Neural cell (in vitro differentiated cells): ENCODE measurements around the gene VPS13C. TPM values are rescaled to one million over a fixed set of nuclear protein-coding genes. Genes with fewer than 3 reads are reported as not detected.

Experiments
- H2AFZ ChIP-seq: fragments of 200-600, 300-800 bp; sonication (generic), shearing (Covaris generic); 2 replicates; pipeline ENCODE4 v1.6.0; 2014; ENCODE audit warnings: low read depth, mild to moderate bottlenecking, antibody characterized with exemption, low read length, moderate library complexity
- H3F3A ChIP-seq: fragments of 200-600 bp; shearing (Covaris generic); 2 replicates; pipeline ENCODE4 v1.6.1; 2016; ENCODE audit warnings: mild to moderate bottlenecking, moderate library complexity, mixed read lengths, antibody characterized with exemption, low read length; ENCODE audit not compliant: insufficient read depth, poor library complexity, severe bottlenecking
- H3K27ac ChIP-seq: fragments of 200-600, 300-800 bp; sonication (generic), shearing (Covaris generic); 2 replicates; pipeline ENCODE4 v1.5.1; 2014; ENCODE audit warnings: mild to moderate bottlenecking, low read length, moderate library complexity
- H3K27me3 ChIP-seq: fragments of 300-800, 200-600 bp; sonication (generic), shearing (Covaris generic); 2 replicates; pipeline ENCODE4 v1.6.0; 2014; ENCODE audit warnings: mild to moderate bottlenecking, low read depth, low read length, moderate library complexity; ENCODE audit not compliant: insufficient read depth
- H3K36me3 ChIP-seq: fragments of 300-800, 200-600 bp; sonication (generic), shearing (Covaris generic); 2 replicates; pipeline ENCODE4 v1.5.1; 2014; ENCODE audit warnings: mild to moderate bottlenecking, antibody characterized with exemption, low read length, moderate library complexity; ENCODE audit not compliant: insufficient read depth
- H3K4me2 ChIP-seq: fragments of 300-800, 200-600 bp; sonication (generic), shearing (Covaris generic); 2 replicates; pipeline ENCODE4 v1.6.0; 2014; ENCODE audit warnings: mild to moderate bottlenecking, low read length
- H3K4me3 ChIP-seq: fragments of 300-800, 200-600 bp; sonication (generic), shearing (Covaris generic); 2 replicates; pipeline ENCODE4 v1.5.1; 2014; ENCODE audit warnings: mild to moderate bottlenecking, low read length, moderate library complexity
- H3K79me2 ChIP-seq: fragments of 200-600 bp; shearing (Covaris generic); replicated peaks from 2 replicates; pipeline ENCODE4 v1.6.0; 2014; ENCODE audit warnings: mild to moderate bottlenecking, low read length, moderate library complexity; ENCODE audit not compliant: insufficient read depth
- H3K9ac ChIP-seq: fragments of 300-800, 200-600 bp; sonication (generic), shearing (Covaris generic); 2 replicates; pipeline ENCODE4 v1.6.1; 2016; ENCODE audit warnings: mild to moderate bottlenecking, low read length, mixed read lengths
- H3K9me2 ChIP-seq: fragments of 200-600 bp; shearing (Covaris generic); 2 replicates; pipeline ENCODE4 v1.6.1; 2016; ENCODE audit warnings: mild to moderate bottlenecking, low read length, mixed read lengths; ENCODE audit not compliant: insufficient read depth
- H3K9me3 ChIP-seq: fragments of 200-600, 300-800 bp; sonication (generic), shearing (Covaris generic); 2 replicates; pipeline ENCODE4 v1.6.1; 2016; ENCODE audit warnings: mild to moderate bottlenecking, mixed run types, low read length, moderate library complexity, mixed read lengths
- H4K20me1 ChIP-seq: fragments of 200-600 bp; shearing (Covaris generic); 2 replicates; pipeline ENCODE4 v1.6.1; 2016; ENCODE audit warnings: mild to moderate bottlenecking, mixed run types; ENCODE audit not compliant: insufficient read depth
- EP300 ChIP-seq: fragments of 450-650 bp; conservative IDR thresholded peaks from 2 replicates; pipeline ENCODE4 v1.6.1; 2014; ENCODE audit warnings: antibody characterized with exemption, mild to moderate bottlenecking, moderate library complexity; ENCODE audit not compliant: poor library complexity, severe bottlenecking
- EZH2 ChIP-seq: fragments of 200-600, 300-800 bp; shearing (Covaris generic), sonication (generic); IDR thresholded peaks from 2 replicates; pipeline ENCODE4 v1.6.1; 2014; ENCODE audit warnings: antibody characterized with exemption, low read length, borderline replicate concordance, mild to moderate bottlenecking; ENCODE audit not compliant: insufficient read depth, poor library complexity, severe bottlenecking
- MXI1 ChIP-seq: fragments of 450-650 bp; conservative IDR thresholded peaks from 2 replicates; pipeline ENCODE4 v1.6.1; 2014; ENCODE audit warnings: antibody characterized with exemption, mild to moderate bottlenecking; ENCODE audit not compliant: poor library complexity, severe bottlenecking
- POLR2AphosphoS5 ChIP-seq: IDR thresholded peaks from 2 replicates; pipeline ENCODE4 v1.6.1; 2012
- RAD21 ChIP-seq: fragments of 450-650 bp; conservative IDR thresholded peaks from 2 replicates; pipeline ENCODE4 v1.6.1; 2014; ENCODE audit warnings: antibody characterized with exemption, mild to moderate bottlenecking, moderate library complexity
- SMC3 ChIP-seq: fragments of 450-650 bp; conservative IDR thresholded peaks from 2 replicates; pipeline ENCODE4 v1.6.1; 2014; ENCODE audit warnings: antibody characterized with exemption, mild to moderate bottlenecking, moderate library complexity; ENCODE audit not compliant: poor library complexity
- TAF1 ChIP-seq: IDR thresholded peaks from 2 replicates; pipeline ENCODE4 v1.6.1; 2012; ENCODE audit warnings: low read depth
- polyA plus RNA-seq: library from polyadenylated mRNA; depleted of rRNA; stranded (reverse); fragments of >200 nt; gene quantifications from 2 replicates; pipeline ENCODE4 v1.2.3, GENCODE V29; 2014
- TF ChIP-seq, protein P1 (sequence below): fragments of 450-650 bp; IDR thresholded peaks from 2 replicates; pipeline ENCODE4 v1.5.1; 2014; ENCODE audit warnings: antibody characterized with exemption, mild to moderate bottlenecking, moderate library complexity; ENCODE audit not compliant: poor library complexity, severe bottlenecking
- TF ChIP-seq, protein P2 (sequence below): IDR thresholded peaks from 2 replicates; pipeline ENCODE4 v1.6.1; 2012; ENCODE audit warnings: borderline replicate concordance

The VPS13C gene
- polyA plus RNA-seq, 1 donor from 2014 or later, result 92.6 TPM

DNA sequence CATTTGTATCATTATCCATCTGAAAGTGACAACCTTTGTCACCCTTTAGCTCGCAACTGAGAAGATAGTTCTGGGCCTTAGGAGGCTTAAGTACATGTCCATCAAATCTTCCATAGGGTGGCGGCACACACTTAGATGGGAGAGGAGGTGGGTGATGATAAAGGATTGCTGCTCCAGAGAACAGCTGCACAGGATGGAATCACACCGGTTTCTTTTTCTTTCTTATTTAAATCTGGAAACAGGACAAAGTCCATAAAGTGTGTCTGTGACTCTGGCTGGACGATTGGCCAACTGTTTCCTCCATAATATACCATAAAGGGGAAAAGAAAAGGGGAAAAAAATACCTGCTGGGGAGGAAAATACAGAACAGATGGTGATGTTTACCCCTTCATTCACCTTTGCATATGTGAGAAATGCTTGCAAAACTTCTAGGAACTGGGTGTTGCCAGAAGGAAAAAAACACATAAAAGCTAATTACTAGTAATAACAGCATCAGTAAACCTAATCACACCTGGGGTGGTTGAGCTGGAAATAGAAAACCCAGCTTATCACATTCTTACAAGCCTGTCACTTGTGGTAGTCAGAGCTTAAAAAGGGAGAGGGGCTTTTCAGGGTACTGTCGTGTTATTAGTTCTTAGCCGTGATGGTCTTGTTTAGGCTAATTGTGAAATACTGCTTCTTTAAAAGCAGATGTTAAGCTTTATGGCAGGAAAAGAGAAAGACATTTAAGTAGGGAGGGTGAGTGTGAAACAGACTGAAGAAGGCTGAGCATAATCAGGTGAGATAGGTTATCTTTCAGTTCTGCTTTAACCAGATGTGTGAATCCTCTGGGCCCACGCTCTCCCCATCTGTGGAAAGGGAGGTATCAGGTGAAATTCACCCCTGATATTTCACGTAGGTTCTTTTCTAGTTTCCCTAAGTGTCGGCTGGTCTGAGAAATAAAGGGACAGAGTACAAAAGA lies 23.2 kb upstream of the VPS13C start:
- Histone ChIP-seq H2AFZ (no peak overlapping the region), H3K79me2 (no peaks in the 10 kb centered on the region), H3F3A (no peaks in the 10 kb centered on the region), H3K4me3 (no peak overlapping the region), H3K9me2 (no peaks in the 10 kb centered on the region), H3K9ac (no peak overlapping the region), H3K4me2 (no peak overlapping the region), H3K27ac (no peak overlapping the region), H3K27me3 (no peaks in the 10 kb centered on the region), H4K20me1 (no peaks in the 10 kb centered on the region), H3K9me3 (no peaks in the 10 kb centered on the region), H3K36me3 (no peaks in the 10 kb centered on the region)
- TF ChIP-seq, protein P1, sequence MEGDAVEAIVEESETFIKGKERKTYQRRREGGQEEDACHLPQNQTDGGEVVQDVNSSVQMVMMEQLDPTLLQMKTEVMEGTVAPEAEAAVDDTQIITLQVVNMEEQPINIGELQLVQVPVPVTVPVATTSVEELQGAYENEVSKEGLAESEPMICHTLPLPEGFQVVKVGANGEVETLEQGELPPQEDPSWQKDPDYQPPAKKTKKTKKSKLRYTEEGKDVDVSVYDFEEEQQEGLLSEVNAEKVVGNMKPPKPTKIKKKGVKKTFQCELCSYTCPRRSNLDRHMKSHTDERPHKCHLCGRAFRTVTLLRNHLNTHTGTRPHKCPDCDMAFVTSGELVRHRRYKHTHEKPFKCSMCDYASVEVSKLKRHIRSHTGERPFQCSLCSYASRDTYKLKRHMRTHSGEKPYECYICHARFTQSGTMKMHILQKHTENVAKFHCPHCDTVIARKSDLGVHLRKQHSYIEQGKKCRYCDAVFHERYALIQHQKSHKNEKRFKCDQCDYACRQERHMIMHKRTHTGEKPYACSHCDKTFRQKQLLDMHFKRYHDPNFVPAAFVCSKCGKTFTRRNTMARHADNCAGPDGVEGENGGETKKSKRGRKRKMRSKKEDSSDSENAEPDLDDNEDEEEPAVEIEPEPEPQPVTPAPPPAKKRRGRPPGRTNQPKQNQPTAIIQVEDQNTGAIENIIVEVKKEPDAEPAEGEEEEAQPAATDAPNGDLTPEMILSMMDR, result no peak
- TF ChIP-seq POLR2AphosphoS5 (no peak), SMC3 (no peak), MXI1 (no peak), TAF1 (no peak), EZH2 (no peak), EP300 (no peak), RAD21 (no peak)
- TF ChIP-seq, protein P2, sequence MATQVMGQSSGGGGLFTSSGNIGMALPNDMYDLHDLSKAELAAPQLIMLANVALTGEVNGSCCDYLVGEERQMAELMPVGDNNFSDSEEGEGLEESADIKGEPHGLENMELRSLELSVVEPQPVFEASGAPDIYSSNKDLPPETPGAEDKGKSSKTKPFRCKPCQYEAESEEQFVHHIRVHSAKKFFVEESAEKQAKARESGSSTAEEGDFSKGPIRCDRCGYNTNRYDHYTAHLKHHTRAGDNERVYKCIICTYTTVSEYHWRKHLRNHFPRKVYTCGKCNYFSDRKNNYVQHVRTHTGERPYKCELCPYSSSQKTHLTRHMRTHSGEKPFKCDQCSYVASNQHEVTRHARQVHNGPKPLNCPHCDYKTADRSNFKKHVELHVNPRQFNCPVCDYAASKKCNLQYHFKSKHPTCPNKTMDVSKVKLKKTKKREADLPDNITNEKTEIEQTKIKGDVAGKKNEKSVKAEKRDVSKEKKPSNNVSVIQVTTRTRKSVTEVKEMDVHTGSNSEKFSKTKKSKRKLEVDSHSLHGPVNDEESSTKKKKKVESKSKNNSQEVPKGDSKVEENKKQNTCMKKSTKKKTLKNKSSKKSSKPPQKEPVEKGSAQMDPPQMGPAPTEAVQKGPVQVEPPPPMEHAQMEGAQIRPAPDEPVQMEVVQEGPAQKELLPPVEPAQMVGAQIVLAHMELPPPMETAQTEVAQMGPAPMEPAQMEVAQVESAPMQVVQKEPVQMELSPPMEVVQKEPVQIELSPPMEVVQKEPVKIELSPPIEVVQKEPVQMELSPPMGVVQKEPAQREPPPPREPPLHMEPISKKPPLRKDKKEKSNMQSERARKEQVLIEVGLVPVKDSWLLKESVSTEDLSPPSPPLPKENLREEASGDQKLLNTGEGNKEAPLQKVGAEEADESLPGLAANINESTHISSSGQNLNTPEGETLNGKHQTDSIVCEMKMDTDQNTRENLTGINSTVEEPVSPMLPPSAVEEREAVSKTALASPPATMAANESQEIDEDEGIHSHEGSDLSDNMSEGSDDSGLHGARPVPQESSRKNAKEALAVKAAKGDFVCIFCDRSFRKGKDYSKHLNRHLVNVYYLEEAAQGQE, result no peak

DNA sequence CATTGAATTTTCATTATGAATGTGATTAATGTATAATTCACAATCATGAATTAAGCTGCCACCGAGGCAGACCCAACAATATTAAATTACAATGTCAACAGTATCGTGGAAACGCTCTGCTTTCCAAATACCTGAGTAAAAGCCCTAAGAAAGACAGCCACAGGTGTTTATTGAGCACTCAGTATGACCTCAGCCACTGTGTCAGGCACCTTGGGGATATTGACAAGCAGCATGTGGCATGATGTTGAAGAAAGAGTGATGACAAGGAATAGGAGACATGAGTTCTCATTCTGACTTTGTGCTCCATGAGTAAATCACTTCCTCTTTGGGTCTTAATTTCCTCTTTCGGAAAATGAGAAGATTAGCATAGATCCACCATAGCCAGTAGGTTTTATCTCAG lies 19.3 kb upstream of the VPS13C start:
- Histone ChIP-seq H3K79me2 (no peaks in the 10 kb centered on the region), H3K27me3 (no peaks in the 10 kb centered on the region), H3K36me3 (no peaks in the 10 kb centered on the region), H4K20me1 (no peaks in the 10 kb centered on the region), H3K9me2 (no peaks in the 10 kb centered on the region), H3K4me2 (no peak overlapping the region), H3K9me3 (no peaks in the 10 kb centered on the region), H3K4me3 (no peak overlapping the region), H2AFZ (no peak overlapping the region), H3K9ac (no peak overlapping the region), H3F3A (no peaks in the 10 kb centered on the region), H3K27ac (no peak overlapping the region)
- TF ChIP-seq MXI1, result no peak
- TF ChIP-seq SMC3, result no peak
- TF ChIP-seq, protein P1, result no peak
- TF ChIP-seq, protein P2, result no peak
- no peak for TF ChIP-seq EZH2
